ENCODE results near the gene GADD45B.

DNA sequence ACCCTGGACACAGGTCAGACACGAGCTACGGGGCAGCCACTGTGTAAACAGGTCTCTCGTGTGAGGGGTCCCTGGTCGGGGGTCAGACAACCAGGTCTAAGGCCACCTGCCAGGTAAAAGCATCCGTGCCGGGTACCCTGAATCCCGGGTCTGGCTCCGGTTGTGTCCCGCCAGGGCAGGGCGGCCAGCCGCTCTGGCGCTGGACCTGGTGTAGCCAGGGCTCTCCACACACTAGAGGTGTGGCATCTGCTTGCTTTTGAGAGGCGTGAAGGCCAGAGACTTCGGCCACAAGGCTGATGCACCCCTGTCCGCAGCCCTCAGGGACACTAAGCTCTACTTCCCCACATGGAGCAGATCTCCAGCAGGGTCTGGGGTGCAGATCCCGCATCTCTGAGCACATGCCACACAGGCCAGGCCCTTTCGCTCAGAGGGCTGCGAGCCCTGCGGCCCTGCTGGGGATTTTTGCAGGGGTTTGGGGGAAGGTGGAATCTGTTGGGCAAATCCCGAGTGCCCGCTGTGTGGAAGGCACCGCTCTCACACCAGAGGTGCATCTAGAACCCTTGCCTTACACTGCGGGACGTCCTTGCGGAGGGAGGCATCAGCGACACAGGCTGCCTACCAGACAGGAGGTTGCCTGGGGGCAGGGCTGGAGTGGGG is 34.7 kb upstream of the GADD45B start:
- no peak for TF ChIP-seq POLR2AphosphoS5 (IDR thresholded peaks at IDR 0.05)
- TF ChIP-seq, protein P1, sequence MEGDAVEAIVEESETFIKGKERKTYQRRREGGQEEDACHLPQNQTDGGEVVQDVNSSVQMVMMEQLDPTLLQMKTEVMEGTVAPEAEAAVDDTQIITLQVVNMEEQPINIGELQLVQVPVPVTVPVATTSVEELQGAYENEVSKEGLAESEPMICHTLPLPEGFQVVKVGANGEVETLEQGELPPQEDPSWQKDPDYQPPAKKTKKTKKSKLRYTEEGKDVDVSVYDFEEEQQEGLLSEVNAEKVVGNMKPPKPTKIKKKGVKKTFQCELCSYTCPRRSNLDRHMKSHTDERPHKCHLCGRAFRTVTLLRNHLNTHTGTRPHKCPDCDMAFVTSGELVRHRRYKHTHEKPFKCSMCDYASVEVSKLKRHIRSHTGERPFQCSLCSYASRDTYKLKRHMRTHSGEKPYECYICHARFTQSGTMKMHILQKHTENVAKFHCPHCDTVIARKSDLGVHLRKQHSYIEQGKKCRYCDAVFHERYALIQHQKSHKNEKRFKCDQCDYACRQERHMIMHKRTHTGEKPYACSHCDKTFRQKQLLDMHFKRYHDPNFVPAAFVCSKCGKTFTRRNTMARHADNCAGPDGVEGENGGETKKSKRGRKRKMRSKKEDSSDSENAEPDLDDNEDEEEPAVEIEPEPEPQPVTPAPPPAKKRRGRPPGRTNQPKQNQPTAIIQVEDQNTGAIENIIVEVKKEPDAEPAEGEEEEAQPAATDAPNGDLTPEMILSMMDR (IDR thresholded peaks at IDR 0.05): no peak
- no peak for TF ChIP-seq POLR2A (IDR thresholded peaks at IDR 0.05)

All from breast epithelium (tissue), 3 donors.